DMS153 treated with DMSO at 0.1 percent for 48 hours (cell line): ENCODE results near the gene OR10S1.
"Not testable (repeated sequence)": the region's sequence is repeated elsewhere in the genome, so short reads cannot be mapped to it uniquely, and the experiment has no call there.

Source experiments
- DNase-seq: peaks from one replicate; lab custom pipeline; 2025; ENCODE audit not compliant: unreplicated experiment; lab: John Stamatoyannopoulos, UW

Gene OR10S1

GRCh38 chr11:123977731-123978347 lies at the start of gene OR10S1:
Gene OR10S1, minus strand, starts transcription at chr11:123977781. Its CDS starts 117 bp downstream, at chr11:123977664.
- no peak for DNase-seq

GRCh38 chr11:124026498-124026897 lies 48.9 kb upstream of the OR10S1 start, which contains the start of gene OR10G8:
Gene OR10G8, plus strand, starts transcription at chr11:124026798. Its CDS starts 2,825 bp downstream, at chr11:124029623.
- no peak for DNase-seq

GRCh38 chr11:124015837-124016236 lies 38.3 kb upstream of the OR10S1 start:
- not testable (repeated sequence) for DNase-seq

- DNase-seq, result no peak
Observed at GRCh38 chr11:124012697-124013096, 35.1 kb upstream of the OR10S1 start, which contains the start of gene OR10G4. Gene OR10G4, plus strand, starts transcription at chr11:124012997. Its CDS starts 2,578 bp downstream, at chr11:124015575.

- DNase-seq, result no peak
Observed at GRCh38 chr11:123995119-123995518, 17.5 kb upstream of the OR10S1 start, which contains the start of gene OR10G6. Gene OR10G6, minus strand, starts transcription at chr11:123995161. Its CDS starts 0 bp downstream, at chr11:123995161.

- DNase-seq, result no peak
Observed at GRCh38 chr11:123979311-123979710, 1.7 kb upstream of the OR10S1 start.

- DNase-seq, result no peak
Observed at GRCh38 chr11:123976770-123977560, 616 bp downstream of the OR10S1 start.

GRCh38 chr11:123973816-123974215 lies 3.8 kb downstream of the OR10S1 start:
- no peak for DNase-seq

- DNase-seq, result no peak
Observed at GRCh38 chr11:123956752-123957151, 20.8 kb downstream of the OR10S1 start.

- DNase-seq, result no peak
Observed at GRCh38 chr11:123945132-123945531, 32.4 kb downstream of the OR10S1 start.

GRCh38 chr11:123943738-123944137 lies 33.8 kb downstream of the OR10S1 start, which contains the start of gene OR6T1:
Gene OR6T1, minus strand, starts transcription at chr11:123943838. Its CDS starts 0 bp downstream, at chr11:123943838.
- no peak for DNase-seq

- no peak for DNase-seq
Observed at GRCh38 chr11:123942413-123942812, 35.2 kb downstream of the OR10S1 start.

- DNase-seq, result no peak
Observed at GRCh38 chr11:123939317-123939716, 38.3 kb downstream of the OR10S1 start, which contains the start of gene OR4D5. Gene OR4D5, plus strand, starts transcription at chr11:123939617. Its CDS starts 0 bp downstream, at chr11:123939617.
